HepG2 (cell line): ENCODE results near the gene IQGAP2.

Source experiments
- CTCF ChIP-seq: sonication (generic); formaldehyde crosslinking; IDR thresholded peaks from 2 replicates; pipeline ENCODE4 v1.5.0; 2020; ENCODE audit warnings: mild to moderate bottlenecking, missing genetic modification reagents, moderate library complexity
- JUND ChIP-seq: sonication (generic); formaldehyde crosslinking; IDR thresholded peaks from 2 replicates; pipeline ENCODE4 v1.8.0; 2022; ENCODE audit warnings: mild to moderate bottlenecking, missing genetic modification reagents
- MYNN ChIP-seq: sonication (generic); formaldehyde crosslinking; IDR thresholded peaks from 2 replicates; pipeline ENCODE4 v1.4.0; 2020; ENCODE audit warnings: mild to moderate bottlenecking, low read depth, missing genetic modification reagents
- PRPF4 ChIP-seq: fragments of 200-400 bp; formaldehyde crosslinking; IDR thresholded peaks from 2 replicates; pipeline ENCODE4 v1.6.1; 2016; ENCODE audit warnings: low read length, low read depth; ENCODE audit not compliant: poor library complexity, severe bottlenecking
- REL ChIP-seq: sonication (generic); formaldehyde crosslinking; conservative IDR thresholded peaks from 2 replicates; pipeline ENCODE4 v1.8.0; 2022; ENCODE audit warnings: mild to moderate bottlenecking, missing genetic modification reagents, moderate library complexity
- YY1 ChIP-seq: IDR thresholded peaks from 2 replicates; pipeline ENCODE4 v1.6.1; 2011; ENCODE audit warnings: low read length, low read depth, moderate library complexity, mild to moderate bottlenecking; ENCODE audit not compliant: insufficient read depth, insufficient replicate concordance
- ZBTB1 ChIP-seq: sonication (generic); formaldehyde crosslinking; IDR thresholded peaks from 2 replicates; pipeline ENCODE4 v1.4.0; 2020; ENCODE audit warnings: missing genetic modification reagents, borderline replicate concordance
- ZBTB21 ChIP-seq: sonication (generic); formaldehyde crosslinking; IDR thresholded peaks from 2 replicates; pipeline ENCODE4 v1.4.0; 2020; ENCODE audit warnings: missing genetic modification reagents
- ZNF512 ChIP-seq: sonication (generic); formaldehyde crosslinking; IDR thresholded peaks from 2 replicates; pipeline ENCODE4 v1.4.0; 2020; ENCODE audit warnings: mild to moderate bottlenecking, missing genetic modification reagents

DNA sequence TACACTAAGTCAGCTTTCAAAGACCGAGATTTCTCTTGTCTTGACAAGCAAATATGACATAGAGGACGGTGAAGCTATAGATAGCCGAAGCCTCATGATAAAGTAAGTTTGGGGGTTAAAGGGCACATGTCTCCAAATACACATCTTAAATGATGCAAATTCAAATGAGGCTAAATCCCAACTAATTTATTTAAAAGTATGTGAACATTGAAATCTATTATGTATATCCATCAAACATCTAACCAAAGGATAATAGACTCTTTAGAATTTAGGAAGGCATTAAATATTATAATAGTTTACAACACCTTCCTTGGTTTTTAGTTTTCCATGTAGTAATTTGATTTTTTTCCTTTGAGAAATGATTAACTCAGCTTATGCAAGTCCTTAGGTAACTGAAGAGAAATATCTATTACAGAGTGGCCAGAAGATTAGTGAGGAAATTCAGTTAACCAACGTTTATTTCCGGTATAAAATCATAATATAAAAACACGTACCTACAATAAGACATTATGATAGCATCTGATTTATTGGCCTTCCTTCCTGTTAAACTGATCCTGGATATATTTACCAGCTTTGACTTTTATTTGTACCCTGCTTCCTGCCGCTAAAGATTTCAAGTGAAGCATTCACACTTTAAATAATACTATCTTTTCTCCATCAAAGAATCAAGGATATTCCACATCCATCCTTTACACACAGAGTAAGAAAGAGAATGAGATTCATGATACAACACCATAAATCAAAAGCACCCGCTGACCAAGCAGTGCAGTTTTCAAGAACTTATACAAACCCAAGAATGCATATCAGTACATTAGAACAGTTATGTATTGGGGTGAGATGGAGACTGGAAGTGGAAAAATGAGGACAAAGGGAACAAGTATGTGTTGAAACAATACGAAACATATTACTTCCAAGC, 281.0 kb downstream of the IQGAP2 start:
- no peak for TF ChIP-seq CTCF
- TF ChIP-seq ZBTB21 (CRISPR knock-in tag), result no peak
- TF ChIP-seq JUND (CRISPR knock-in tag), result no peak
- no peak for TF ChIP-seq YY1
- TF ChIP-seq PRPF4, result no peak
- no peak for TF ChIP-seq ZBTB1 (CRISPR knock-in tag)
- no peak for TF ChIP-seq ZNF512
- TF ChIP-seq MYNN (CRISPR knock-in tag), result no peak
- TF ChIP-seq REL (CRISPR knock-in tag), result no peak
